HepG2 (cell line): ENCODE results near the gene TBC1D16. TPM values are rescaled to one million over a fixed set of nuclear protein-coding genes. Genes with fewer than 3 reads are reported as not detected.

Experiments used
- ARHGAP35 ChIP-seq: sonication (generic); formaldehyde crosslinking; IDR thresholded peaks from 2 replicates; pipeline ENCODE4 v1.9.0; 2022; ENCODE audit warnings: mild to moderate bottlenecking, inconsistent platforms, moderate library complexity, missing genetic modification reagents, borderline replicate concordance
- EP300 ChIP-seq, 3 experiments: sonication (generic) in 1 of 3; formaldehyde crosslinking in 1 of 3; IDR thresholded peaks; 2 replicates each; pipeline versions ENCODE4 v1.5.1 to v1.6.1; 2011 to 2020; ENCODE audit warnings: low read depth in 2 of 3, low read length in 2 of 3, borderline replicate concordance in 1 of 3, improper control_type of control experiment in 1 of 3, mild to moderate bottlenecking in 1 of 3, missing genetic modification reagents in 1 of 3, moderate library complexity in 1 of 3
- GABPB1 ChIP-seq: IDR thresholded peaks from 2 replicates; pipeline ENCODE4 v1.6.1; 2016; ENCODE audit warnings: mild to moderate bottlenecking, missing genetic modification reagents, moderate library complexity, missing compliant biosample characterization
- GZF1 ChIP-seq: sonication (generic); formaldehyde crosslinking; IDR thresholded peaks from 2 replicates; pipeline ENCODE4 v1.5.1; 2020; ENCODE audit warnings: mild to moderate bottlenecking, missing genetic modification reagents
- HNRNPK ChIP-seq: fragments of 200-400 bp; formaldehyde crosslinking; IDR thresholded peaks from 2 replicates; pipeline ENCODE4 v1.6.1; 2018; ENCODE audit warnings: low read length, low read depth, moderate library complexity, mild to moderate bottlenecking; ENCODE audit not compliant: poor library complexity, severe bottlenecking
- IKZF1 ChIP-seq: fragments of 450-650 bp; IDR thresholded peaks from 2 replicates; pipeline ENCODE4 v1.7.1; 2016
- MTA1 ChIP-seq: sonication (generic); formaldehyde crosslinking; IDR thresholded peaks from 2 replicates; pipeline ENCODE4 v1.4.0; 2020; ENCODE audit warnings: missing genetic modification reagents, mild to moderate bottlenecking, borderline replicate concordance
- ZNF274 ChIP-seq: sonication (generic); formaldehyde crosslinking; IDR thresholded peaks from 2 replicates; pipeline ENCODE4 v1.5.1; 2020; ENCODE audit warnings: mild to moderate bottlenecking, missing genetic modification reagents
- ZSCAN29 ChIP-seq: sonication (generic); formaldehyde crosslinking; conservative IDR thresholded peaks from 2 replicates; pipeline ENCODE4 v1.4.0; 2020; ENCODE audit warnings: mild to moderate bottlenecking, missing genetic modification reagents
- ZSCAN30 ChIP-seq: sonication (generic); formaldehyde crosslinking; IDR thresholded peaks from 2 replicates; pipeline ENCODE4 v1.5.0; 2020; ENCODE audit warnings: mild to moderate bottlenecking, missing genetic modification reagents
- polyA plus RNA-seq, 8 experiments: library from polyadenylated mRNA; depleted of rRNA in 3 of 8; stranded (reverse) in 7 of 8; unstranded in 1 of 8; fragments of >200 nt; fragmentation: Illumina TruSeq in 4 of 8; extraction: Trizol in 4 of 8; gene quantifications; 2 replicates each; pipeline versions ENCODE4 v1.2.1 to v1.2.3, GENCODE V29; 2011 to 2016; ENCODE audit warnings: low read depth in 4 of 8, missing spikeins in 1 of 8, mixed read lengths in 1 of 8; ENCODE audit not compliant: insufficient read depth in 1 of 8
- total RNA-seq, 5 experiments: library from RNA; depleted of rRNA; stranded (reverse); fragments of >200 nt; fragmentation: Illumina TruSeq; extraction: Trizol; gene quantifications; 2 replicates each; pipeline ENCODE4 v1.2.3, GENCODE V29; 2016; ENCODE audit warnings: low read depth in 1 of 5
- TF ChIP-seq, protein P1 (sequence below): sonication (generic); formaldehyde crosslinking; IDR thresholded peaks from 2 replicates; pipeline ENCODE4 v1.4.0; 2020; ENCODE audit warnings: missing genetic modification reagents
- TF ChIP-seq, protein P2 (sequence below): conservative IDR thresholded peaks from 2 replicates; pipeline ENCODE4 v1.6.1; 2018; ENCODE audit warnings: missing genetic modification reagents
- TF ChIP-seq, protein P3 (sequence below): IDR thresholded peaks from 2 replicates; pipeline ENCODE4 v1.6.1; 2012; ENCODE audit warnings: inconsistent platforms

TBC1D16 gene
- total and polyA plus RNA-seq, 2 of the 13 experiments (the other 11 are each of a cell fraction or from before 2014, with no cell fraction given) = 14.9 to 24.9 TPM

DNA sequence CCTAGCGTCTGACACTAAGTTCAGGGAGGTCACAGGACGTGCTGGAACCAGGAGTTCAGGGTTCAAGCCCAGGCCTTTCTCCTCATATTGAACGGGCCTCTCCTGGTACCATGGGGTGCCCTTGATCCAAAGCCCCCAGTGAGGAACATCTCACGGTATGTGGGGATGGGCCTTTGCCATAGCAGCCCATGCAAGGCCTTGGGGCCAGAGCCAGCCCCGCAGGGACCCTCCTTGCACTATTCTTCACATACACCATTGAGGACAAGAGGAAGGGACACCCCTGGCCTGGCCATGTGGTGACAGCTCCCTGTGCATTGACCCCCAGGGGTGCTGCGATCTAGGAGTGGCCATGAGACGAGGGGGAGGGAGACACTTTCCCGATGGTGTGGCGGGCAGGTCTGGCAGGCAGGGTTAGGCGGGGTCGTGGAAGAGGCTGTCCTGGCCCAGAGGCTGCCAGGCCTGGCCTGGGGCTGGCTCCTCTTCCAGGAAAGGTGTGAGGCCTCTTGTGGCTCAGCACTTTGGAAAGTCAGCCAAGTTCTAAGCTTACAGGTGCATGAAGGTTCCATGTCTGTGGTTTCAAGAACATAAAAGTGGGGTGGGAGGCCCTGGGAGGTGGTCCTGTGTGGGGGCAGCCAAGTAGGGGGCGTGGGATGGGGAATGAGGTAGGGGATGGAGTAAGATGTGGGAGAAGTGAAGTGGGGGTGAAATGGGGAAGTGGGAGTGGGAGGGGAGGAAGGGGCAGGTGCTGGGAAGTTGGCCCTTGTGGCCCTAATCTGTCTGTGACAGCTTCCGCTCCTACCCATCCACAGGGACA is 107.8 kb downstream of the TBC1D16 start (continued):
- TF ChIP-seq EP300 (IDR thresholded peaks at IDR 0.05; ENCODE audit: low read depth in 2 of 2, low read length in 2 of 2) = no peak
- peak; percentile 24; the same call in 1 of the 2 replicates for TF ChIP-seq EP300 (CRISPR knock-in tag; IDR thresholded peaks at IDR 0.05; ENCODE audit: borderline replicate concordance)
- no peak for TF ChIP-seq ARHGAP35
- no peak for TF ChIP-seq ZSCAN29 (CRISPR knock-in tag)
- TF ChIP-seq, protein P1, sequence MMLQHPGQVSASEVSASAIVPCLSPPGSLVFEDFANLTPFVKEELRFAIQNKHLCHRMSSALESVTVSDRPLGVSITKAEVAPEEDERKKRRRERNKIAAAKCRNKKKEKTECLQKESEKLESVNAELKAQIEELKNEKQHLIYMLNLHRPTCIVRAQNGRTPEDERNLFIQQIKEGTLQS = no peak
- no peak; the same call in 1 of the 2 replicates for TF ChIP-seq GABPB1 (CRISPR knock-in tag)
- peak; percentile 39; the same call in 1 of the 2 replicates for TF ChIP-seq ZNF274 (CRISPR knock-in tag)
- no peak for TF ChIP-seq IKZF1
- TF ChIP-seq ZSCAN30 = no peak
- TF ChIP-seq, protein P2, sequence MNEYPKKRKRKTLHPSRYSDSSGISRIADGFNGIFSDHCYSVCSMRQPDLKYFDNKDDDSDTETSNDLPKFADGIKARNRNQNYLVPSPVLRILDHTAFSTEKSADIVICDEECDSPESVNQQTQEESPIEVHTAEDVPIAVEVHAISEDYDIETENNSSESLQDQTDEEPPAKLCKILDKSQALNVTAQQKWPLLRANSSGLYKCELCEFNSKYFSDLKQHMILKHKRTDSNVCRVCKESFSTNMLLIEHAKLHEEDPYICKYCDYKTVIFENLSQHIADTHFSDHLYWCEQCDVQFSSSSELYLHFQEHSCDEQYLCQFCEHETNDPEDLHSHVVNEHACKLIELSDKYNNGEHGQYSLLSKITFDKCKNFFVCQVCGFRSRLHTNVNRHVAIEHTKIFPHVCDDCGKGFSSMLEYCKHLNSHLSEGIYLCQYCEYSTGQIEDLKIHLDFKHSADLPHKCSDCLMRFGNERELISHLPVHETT = no peak
- 0 out of 2 replicates have a peak, but pooled peaks have one; percentile 71 for TF ChIP-seq GZF1 (CRISPR knock-in tag)
- TF ChIP-seq, protein P3, sequence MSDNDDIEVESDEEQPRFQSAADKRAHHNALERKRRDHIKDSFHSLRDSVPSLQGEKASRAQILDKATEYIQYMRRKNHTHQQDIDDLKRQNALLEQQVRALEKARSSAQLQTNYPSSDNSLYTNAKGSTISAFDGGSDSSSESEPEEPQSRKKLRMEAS = 0 out of 2 replicates have a peak, but pooled peaks have one; percentile 6
- TF ChIP-seq HNRNPK = peak; percentile 56
- TF ChIP-seq MTA1 (CRISPR knock-in tag) = no peak
